Left cardiac atrium (tissue), 4 donors: ENCODE data around the gene ALDH1L1. TPM values are rescaled to one million over a fixed set of nuclear protein-coding genes. Genes with fewer than 3 reads are reported as not detected.
"Not testable (repeated sequence)": the region's sequence is repeated elsewhere in the genome, so short reads cannot be mapped to it uniquely, and the experiment has no call there.

ENCODE experiments used
- ATAC-seq, 2 donors: fragments of 200-7000 bp; cut with Tn5 transposase; one replicate each; pipeline ENCODE4 v1.9.1; 2020; ENCODE audit warnings: mild to moderate bottlenecking in 2 of 2, moderate library complexity in 2 of 2
- DNase-seq: peaks from one replicate; pipeline ENCODE4 v3.0.0-alpha.2; 2020
- intact Hi-C, 2 donors: fragments of 100-400 bp; cut with DNase I; formaldehyde crosslinking; loops; one replicate each; pipeline versions ENCODE4 v1.14.1 to v1.15.1; 2022 to 2023
- total RNA-seq, 2 donors: library from RNA; stranded (reverse); fragmentation: NEBNext Ultra II Directional; extraction: Animal tissue kit (Norgen Biotek cat#: 25700); gene quantifications; one replicate each; pipeline ENCODE4 v1.2.1, GENCODE V29; 2021
- donor health status: DM: no; HTN: yes; CAD: no.
- donor health status: DM: no; HTN: yes; CAD: no; lungs with severe emphysema.
- donor health status: DM: yes; HTN: yes; CAD: no.
- donor health status: Dilated cardiomyopathy.

Gene ALDH1L1
- total RNA-seq, 2 donors from 2014 or later: 20.2 to 22.9 TPM

GRCh38 chr3:126081618-126082361 is 98.6 kb downstream of the ALDH1L1 start:
- no peak for DNase-seq
- no peak for ATAC-seq
- intact Hi-C loops: loop anchor here in 1 of 2 donors (10.0 kb wide), 1 partner anchor 107 kb away; no protein-coding TSS in a partner anchor

DNA sequence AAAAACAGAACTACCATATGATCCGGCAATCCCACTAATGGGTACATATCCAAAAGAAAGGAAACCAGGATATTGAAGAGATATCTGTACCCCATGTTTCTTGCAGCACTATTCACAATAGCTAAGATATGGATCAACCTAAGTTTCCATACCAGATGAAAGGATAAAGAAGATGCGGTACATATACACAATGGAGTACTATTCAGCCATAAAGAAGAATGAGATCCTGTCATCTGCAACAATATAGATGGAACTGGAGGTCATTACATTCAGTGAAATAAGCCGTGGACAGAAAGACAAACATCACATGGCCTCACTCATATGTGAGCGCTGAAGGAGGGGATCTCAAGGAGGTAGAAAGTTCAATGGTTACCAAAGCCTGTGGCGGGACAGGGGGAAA is 99.4 kb downstream of the ALDH1L1 start:
- intact Hi-C loops: loop anchor here in 1 of 2 donors (10.0 kb wide), 1 partner anchor 106 kb away; no protein-coding TSS in a partner anchor
- ATAC-seq (no peak), DNase-seq (no peak)

DNA sequence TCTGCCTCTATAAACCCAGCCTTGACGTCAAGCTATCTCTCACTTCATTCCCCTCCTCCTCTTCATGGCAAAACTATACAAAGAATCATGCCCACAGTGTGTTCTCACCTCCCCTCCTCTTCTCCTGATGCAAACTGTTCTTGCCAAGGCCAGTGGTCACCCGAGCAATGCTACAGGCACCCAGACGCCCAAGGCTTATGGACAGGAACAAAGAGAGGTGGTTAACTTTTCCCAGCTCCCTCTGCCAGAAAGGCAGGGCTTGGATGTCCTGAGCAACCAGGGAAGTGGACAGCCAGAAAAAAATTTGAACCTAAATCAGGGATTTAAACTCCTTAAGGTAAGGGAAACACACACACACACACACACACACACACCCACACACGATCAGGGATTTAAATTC is 101.5 kb downstream of the ALDH1L1 start:
- ATAC-seq (no peak), DNase-seq (no peak)
- intact Hi-C loops: no loop called here

- DNase-seq (no peak), ATAC-seq (no peak)
- intact Hi-C loops: no loop called here
Observed at GRCh38 chr3:126077754-126078153, 102.6 kb downstream of the ALDH1L1 start.

- DNase-seq (no peak), ATAC-seq (no peak)
- intact Hi-C loops: no loop called here
Observed at GRCh38 chr3:126076140-126076539, 104.2 kb downstream of the ALDH1L1 start.

DNA sequence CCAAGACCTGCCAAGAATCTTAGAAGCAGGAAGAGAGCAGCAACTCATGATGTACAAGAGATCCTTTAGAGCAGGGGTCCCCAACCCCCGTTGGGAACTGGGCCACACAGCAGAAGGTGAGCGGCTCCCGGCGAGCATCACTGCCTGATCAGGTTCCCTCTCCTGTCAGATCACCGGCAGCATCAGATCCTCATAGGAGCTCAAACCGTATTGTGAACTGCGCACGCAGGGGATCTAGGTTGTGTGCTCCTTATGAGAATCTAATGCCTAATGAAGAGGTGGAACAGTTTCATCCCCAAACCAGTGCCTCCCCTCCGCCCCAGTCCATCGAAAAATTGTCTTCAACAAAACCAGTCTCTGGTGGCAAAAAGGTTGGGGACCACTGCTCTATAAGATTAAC is 110.2 kb downstream of the ALDH1L1 start:
- no peak for DNase-seq
- intact Hi-C loops: no loop called here
- no peak for ATAC-seq

- ATAC-seq (no peak), DNase-seq (no peak)
- intact Hi-C loops: no loop called here
Observed at GRCh38 chr3:126067959-126068358, 112.4 kb downstream of the ALDH1L1 start.

- DNase-seq, intact Hi-C loops, ATAC-seq: not testable (repeated sequence)
Observed at GRCh38 chr3:126066676-126067075, 113.7 kb downstream of the ALDH1L1 start.

DNA sequence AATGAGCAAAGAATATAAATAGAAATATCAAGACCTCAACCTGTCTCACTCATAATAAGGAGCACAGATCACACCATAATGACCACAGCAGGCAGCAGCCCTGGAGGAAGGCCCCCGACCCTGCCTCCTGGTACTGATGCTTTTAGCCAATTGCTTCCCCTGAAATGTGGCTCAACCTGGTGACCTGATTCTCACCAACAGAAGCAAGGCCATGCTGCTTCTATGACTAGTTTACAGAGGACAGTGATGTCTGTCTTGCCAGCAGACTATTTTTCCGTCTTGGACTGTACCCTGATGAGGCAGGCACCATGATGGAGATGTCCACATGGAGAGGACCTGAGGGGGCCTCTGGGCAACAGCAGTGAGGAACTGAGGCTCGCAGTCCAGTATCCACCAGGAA is 114.5 kb downstream of the ALDH1L1 start:
- intact Hi-C loops: no loop called here
- DNase-seq (no peak), ATAC-seq (no peak)

DNA sequence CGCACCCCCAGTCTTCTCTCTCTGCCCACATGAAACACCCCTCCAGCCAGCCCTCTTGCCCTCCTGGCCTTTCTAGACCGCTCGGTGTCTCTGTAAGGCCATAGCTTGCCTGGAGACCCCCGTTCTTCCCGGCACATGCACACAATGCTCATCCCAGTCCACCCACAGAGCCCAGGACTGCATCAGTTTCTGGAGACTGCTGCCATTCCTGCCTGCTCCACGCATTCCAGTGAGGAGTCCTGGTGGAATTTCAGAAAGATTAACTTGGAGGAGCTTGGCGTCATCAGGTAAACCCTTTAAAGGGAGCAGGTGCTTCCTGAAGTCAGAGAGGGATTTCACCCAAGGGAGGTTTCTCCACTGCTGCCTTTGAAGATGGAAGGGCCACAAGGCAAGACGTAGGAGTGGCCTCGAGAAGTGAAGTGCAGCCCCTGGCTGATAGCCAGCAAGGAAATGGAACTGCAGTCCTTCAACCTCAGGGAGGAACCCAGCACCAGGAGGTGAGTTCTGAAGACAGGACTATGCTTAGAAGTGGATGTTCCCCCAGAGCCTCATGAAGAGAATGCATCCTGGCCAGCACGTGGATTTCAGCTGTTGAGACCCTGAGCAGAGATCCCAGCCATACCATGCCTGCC is 115.6 kb downstream of the ALDH1L1 start:
- DNase-seq (no peak), ATAC-seq (no peak)
- intact Hi-C loops: no loop called here

- DNase-seq (no peak), ATAC-seq (no peak)
- intact Hi-C loops: no loop called here
Observed at GRCh38 chr3:126063358-126063965, 116.9 kb downstream of the ALDH1L1 start.

GRCh38 chr3:126061301-126062032 is 118.9 kb downstream of the ALDH1L1 start:
- no peak for ATAC-seq
- no peak for DNase-seq
- intact Hi-C loops: no loop called here

DNA sequence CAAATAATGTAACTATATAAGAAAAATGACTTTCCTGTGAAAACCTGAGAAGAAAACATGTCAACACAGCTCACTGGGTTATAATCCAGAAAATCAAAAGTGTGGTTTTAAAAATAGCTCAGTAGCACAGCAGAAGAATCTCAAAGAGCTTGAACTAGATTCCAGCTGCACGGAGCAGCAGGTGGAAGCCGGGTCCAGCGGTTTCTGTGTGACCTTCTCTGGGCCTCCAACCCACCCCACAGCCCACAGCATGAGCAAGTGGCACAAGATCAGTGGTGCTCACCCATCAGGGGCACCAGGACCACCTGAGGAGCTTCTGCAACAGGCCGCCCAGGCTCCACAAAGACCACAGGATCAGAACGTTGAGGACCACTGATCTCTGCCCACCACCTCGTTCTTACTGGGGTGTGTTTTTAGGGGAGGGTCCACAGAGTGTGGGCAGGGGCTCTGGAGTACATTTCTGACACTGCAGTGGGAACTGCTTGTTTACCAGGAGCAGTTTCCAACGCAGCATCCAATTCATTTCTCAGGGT is 119.7 kb downstream of the ALDH1L1 start:
- intact Hi-C loops: no loop called here
- no peak for DNase-seq
- ATAC-seq: no peak

DNA sequence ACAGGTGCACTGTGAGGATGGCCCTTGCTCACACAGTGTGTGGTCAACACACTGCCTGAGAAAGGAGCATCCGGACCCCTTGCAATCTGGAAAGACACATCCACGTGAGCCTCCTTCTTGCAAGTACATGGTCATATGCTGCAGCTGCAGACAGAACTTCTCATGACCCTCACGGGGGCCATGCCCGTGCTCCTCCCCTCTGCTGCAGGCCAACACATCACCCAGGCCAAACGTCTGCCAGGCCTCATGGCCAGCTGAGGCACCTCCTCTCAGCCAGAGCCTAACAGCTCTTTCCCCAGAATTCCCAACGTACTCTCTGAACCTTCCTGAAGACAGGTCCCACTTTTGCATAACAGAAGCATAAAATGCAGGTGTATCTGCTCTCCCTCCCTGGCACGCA is 121.7 kb downstream of the ALDH1L1 start:
- ATAC-seq (no peak), DNase-seq (no peak)
- intact Hi-C loops: no loop called here

GRCh38 chr3:126057936-126058335 is 122.5 kb downstream of the ALDH1L1 start:
- DNase-seq (no peak), ATAC-seq (peak in 1 of 2 donors; percentile 25)

GRCh38 chr3:126057501-126057819 is 122.9 kb downstream of the ALDH1L1 start:
- intact Hi-C loops: no loop called here
- DNase-seq (no peak), ATAC-seq (no peak)

More at GRCh38 chr3:126057936-126058335, 122.5 kb downstream of the ALDH1L1 start:
- intact Hi-C loops: no loop called here

DNA sequence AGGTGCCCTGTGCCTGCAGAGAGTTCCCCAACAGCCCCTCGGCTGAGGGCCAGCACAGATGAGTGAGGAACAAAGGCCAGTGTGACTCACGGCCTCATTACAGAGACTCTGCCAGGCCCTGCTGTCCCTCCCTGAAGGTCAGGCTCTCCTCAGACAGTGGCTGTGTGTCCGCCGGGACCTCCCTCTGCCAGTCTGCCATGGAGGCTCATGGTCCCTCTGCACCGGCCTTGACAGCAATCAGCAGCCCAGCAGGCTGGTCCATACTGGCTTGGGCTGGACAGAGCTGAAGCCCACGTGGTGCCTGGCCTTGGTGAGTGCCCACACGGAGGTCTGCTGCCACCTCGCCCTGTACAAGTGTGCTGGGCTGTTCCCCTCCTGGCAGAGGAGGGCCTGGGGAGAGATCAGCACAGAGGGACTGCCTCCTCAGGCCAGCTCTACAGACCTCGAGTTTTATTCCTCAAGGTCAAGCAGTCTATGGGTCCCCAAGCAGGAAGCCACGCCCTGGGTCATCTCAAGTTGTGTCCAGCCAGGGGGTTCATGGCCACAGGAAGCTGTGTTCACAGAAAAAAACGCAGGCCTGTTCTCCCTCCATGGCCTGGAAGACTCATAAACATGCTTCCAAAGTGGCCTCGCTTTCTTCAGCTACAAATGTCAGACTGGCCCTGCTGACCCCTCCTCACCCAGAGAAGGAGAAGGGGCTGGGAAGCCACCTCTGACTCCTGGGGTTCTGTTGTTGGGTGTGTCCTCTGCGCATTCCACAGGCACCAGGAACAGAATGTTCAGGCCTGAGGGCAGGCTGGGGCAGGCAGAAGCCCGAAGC is 123.5 kb downstream of the ALDH1L1 start:
- intact Hi-C loops: no loop called here
- ATAC-seq: peak; percentile 79 to 88
- peak; percentile 52 for DNase-seq

DNA sequence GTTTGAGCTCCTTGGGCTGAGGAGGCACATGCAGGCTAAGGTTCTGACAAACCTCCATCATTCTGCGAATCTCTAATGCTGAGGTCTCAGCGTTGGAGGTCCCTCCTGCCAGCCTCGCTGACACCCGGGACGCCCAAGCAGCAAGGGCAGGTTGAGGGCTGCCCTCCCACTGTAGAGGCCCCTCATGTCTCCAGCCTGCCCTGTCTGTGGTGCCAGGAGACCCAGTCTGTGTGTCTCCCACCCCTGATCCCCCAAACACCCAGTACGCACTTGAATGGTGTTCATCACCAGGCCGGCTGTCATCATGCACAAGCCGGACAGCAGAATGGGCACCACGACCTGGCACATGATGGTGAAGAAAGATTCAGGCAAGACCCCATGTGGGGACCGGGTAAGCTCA is 124.3 kb downstream of the ALDH1L1 start:
- ATAC-seq (no peak), DNase-seq (no peak)
- intact Hi-C loops: no loop called here

- no peak for ATAC-seq
- intact Hi-C loops: no loop called here
- DNase-seq: no peak
Observed at GRCh38 chr3:126054870-126055269, 125.5 kb downstream of the ALDH1L1 start.
